Uterus (tissue), 2 donors: ENCODE results near the gene SMC3.

ENCODE experiments used
- POLR2A ChIP-seq, 2 donors: fragments of 450-650 bp; IDR thresholded peaks; one replicate each; pipeline ENCODE4 v1.6.1; 2016; ENCODE audit warnings: antibody characterized with exemption in 2 of 2, mild to moderate bottlenecking in 1 of 2, moderate library complexity in 1 of 2
- TF ChIP-seq, protein P1 (sequence below), 4 experiments: fragments of 200-600 bp in 2 of 4; fragments of 450-650 bp in 2 of 4; sonication (generic) in 2 of 4; IDR thresholded peaks; one replicate each; pipeline ENCODE4 v1.5.1; 2016 to 2019; ENCODE audit warnings: antibody characterized with exemption in 4 of 4, mild to moderate bottlenecking in 2 of 4, moderate library complexity in 1 of 4

DNA sequence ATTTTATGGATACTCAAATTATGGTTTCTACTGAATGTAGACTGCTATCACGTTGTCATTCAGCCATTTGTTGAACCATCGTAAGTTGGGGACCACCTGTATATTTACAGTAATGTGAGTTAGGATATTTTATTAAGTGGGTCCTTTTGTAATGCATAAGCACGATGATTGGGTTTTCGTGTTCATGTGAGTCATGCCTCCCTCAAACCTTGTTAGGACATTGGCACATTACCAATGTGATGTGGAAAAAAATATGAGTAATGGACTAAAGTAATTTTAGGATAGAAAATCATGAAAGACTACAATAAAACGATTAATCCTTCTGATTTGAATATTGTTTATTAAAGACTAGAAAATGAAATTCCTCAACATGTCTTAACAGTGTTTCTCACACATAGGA lies 8.7 kb downstream of the SMC3 start:
- TF ChIP-seq, protein P1, sequence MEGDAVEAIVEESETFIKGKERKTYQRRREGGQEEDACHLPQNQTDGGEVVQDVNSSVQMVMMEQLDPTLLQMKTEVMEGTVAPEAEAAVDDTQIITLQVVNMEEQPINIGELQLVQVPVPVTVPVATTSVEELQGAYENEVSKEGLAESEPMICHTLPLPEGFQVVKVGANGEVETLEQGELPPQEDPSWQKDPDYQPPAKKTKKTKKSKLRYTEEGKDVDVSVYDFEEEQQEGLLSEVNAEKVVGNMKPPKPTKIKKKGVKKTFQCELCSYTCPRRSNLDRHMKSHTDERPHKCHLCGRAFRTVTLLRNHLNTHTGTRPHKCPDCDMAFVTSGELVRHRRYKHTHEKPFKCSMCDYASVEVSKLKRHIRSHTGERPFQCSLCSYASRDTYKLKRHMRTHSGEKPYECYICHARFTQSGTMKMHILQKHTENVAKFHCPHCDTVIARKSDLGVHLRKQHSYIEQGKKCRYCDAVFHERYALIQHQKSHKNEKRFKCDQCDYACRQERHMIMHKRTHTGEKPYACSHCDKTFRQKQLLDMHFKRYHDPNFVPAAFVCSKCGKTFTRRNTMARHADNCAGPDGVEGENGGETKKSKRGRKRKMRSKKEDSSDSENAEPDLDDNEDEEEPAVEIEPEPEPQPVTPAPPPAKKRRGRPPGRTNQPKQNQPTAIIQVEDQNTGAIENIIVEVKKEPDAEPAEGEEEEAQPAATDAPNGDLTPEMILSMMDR (IDR thresholded peaks at IDR 0.05) = no peak
- TF ChIP-seq POLR2A (IDR thresholded peaks at IDR 0.05) = no peak
